Activated T-helper 17 cell treated with anti-CD3 and anti-CD28 coated beads, Interleukin-2, amount 50 U/mL, for 72 hours (primary cell): Measurements from ENCODE around the gene SCAF11. TPM values are rescaled to one million over a fixed set of nuclear protein-coding genes. Genes with fewer than 3 reads are reported as not detected.
A peak's percentile ranks its signal among the peaks of the same experiment; 100 is the strongest.

ENCODE experiments used
- ATAC-seq: fragments of 150-1000 bp; cut with Tn5 transposase; replicated peaks from 2 replicates; pipeline ENCODE4 v1.10.0; 2021; ENCODE audit warnings: mild to moderate bottlenecking, moderate library complexity
- H3K27ac Mint-ChIP-seq: one replicate; pipeline ENCODE4 v1.8.0; 2022; ENCODE audit warnings: mixed read lengths
- H3K27me3 Mint-ChIP-seq: one replicate; pipeline ENCODE4 v1.8.0; 2022; ENCODE audit warnings: mixed read lengths
- H3K36me3 Mint-ChIP-seq: one replicate; pipeline ENCODE4 v1.8.0; 2022; ENCODE audit warnings: low read depth, mild to moderate bottlenecking, mixed read lengths
- H3K4me1 Mint-ChIP-seq: one replicate; pipeline ENCODE4 v1.8.0; 2022; ENCODE audit warnings: mixed read lengths
- H3K4me3 Mint-ChIP-seq: one replicate; pipeline ENCODE4 v1.8.0; 2022; ENCODE audit warnings: mild to moderate bottlenecking, mixed read lengths
- H3K9me3 Mint-ChIP-seq: one replicate; pipeline ENCODE4 v1.8.0; 2022; ENCODE audit warnings: mixed read lengths
- total RNA-seq, 2 donors: library from RNA; stranded (reverse); gene quantifications; one replicate each; pipeline ENCODE4 v1.2.3, GENCODE V29; 2022

Gene SCAF11
- total RNA-seq, 2 donors from 2014 or later: 108 to 116 TPM

DNA sequence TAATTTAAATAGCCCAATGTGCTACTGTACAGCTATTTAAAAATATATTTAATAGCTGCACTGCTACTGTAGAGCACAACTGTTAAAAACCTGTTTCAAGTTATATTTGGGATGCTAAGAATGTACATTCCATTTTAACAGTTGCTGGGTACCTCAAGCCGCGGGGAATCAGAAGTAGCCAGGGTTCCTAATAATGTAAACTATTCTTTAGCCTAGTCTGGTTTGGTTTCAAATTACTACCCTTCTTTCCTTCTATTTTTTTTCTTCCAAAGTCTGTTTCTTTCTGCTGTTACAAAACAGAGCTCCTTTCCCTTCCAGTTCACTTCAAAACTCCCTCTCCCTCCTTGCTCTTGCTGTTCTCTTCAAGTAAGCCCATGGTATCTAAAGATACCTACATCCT, 21.3 kb downstream of the SCAF11 start:
- Mint-ChIP-seq H3K27ac (no peak overlapping the region), H3K36me3 (peaks cover 64% of the 10 kb centered on the region), H3K9me3 (peaks cover 7% of the 10 kb centered on the region), H3K27me3 (no peaks in the 10 kb centered on the region), H3K4me1 (peaks cover 40% of the 10 kb centered on the region), H3K4me3 (no peak overlapping the region)
- ATAC-seq: no peak

DNA sequence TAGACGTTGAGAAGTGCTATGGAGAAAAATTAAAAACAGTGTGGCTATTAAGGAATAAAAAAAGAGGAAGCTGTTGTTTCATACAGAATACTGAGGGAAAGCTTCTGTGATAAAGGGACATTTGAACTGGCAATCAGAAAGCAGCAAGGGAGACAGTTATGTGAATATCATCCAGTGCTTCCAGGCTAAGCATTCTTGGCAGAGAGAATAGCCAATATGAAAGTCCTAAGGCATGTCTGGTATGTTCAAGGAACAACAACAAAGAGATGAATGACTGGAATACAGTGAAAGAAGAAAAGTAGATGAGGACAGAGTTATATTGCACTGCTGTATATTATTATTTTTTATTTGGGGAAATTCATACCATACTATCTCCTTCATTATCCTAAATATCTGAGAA, 23.9 kb downstream of the SCAF11 start:
- H3K4me1 Mint-ChIP-seq: peaks cover 28% of the 10 kb centered on the region
- H3K27me3 Mint-ChIP-seq: no peaks in the 10 kb centered on the region
- H3K36me3 Mint-ChIP-seq: peaks cover 66% of the 10 kb centered on the region
- peaks cover 3% of the 10 kb centered on the region for H3K9me3 Mint-ChIP-seq
- H3K4me3 Mint-ChIP-seq: no peak overlapping the region
- H3K27ac Mint-ChIP-seq: peak overlapping the region; percentile 47
- ATAC-seq: no peak

DNA sequence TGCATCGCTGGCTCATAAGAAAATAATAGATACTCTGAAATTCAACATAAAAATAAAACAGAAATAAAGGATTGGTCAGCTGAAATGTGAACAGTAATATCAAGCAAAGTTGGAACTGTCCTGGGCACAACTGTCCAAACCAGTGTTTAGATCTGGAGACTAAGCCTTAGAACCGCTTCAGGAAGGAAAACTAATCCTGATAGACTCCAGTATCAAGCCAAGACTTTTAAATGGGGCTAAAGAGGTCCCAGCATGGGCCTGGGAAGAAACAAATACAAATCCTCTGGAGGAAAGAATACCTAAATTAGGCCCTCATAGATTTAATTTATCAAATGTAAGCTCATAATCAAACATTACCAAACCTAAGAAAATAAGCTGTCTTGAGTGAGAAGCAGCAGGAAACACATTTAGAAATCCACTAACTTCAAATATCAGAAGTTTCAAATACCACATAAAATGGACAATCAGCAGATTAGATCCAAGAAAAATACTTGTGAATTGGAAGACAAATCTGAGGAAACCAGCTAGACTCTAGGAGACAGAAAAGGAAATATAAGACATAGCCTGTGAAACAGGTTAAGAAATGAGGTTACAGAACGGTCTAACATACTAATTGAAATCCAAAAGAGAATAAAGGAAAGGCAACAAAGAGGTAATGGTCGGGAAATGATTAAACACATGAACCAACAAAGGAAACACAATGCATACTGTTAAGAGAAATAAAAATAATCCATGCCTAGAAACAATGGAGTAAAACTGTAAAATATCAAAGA, 27.6 kb downstream of the SCAF11 start:
- H3K4me1 Mint-ChIP-seq: peaks cover 15% of the 10 kb centered on the region
- no peaks in the 10 kb centered on the region for H3K27me3 Mint-ChIP-seq
- H3K27ac Mint-ChIP-seq: no peak overlapping the region
- no peak for ATAC-seq
- H3K36me3 Mint-ChIP-seq: peaks cover 85% of the 10 kb centered on the region
- H3K4me3 Mint-ChIP-seq: no peak overlapping the region
- peaks cover 3% of the 10 kb centered on the region for H3K9me3 Mint-ChIP-seq

DNA sequence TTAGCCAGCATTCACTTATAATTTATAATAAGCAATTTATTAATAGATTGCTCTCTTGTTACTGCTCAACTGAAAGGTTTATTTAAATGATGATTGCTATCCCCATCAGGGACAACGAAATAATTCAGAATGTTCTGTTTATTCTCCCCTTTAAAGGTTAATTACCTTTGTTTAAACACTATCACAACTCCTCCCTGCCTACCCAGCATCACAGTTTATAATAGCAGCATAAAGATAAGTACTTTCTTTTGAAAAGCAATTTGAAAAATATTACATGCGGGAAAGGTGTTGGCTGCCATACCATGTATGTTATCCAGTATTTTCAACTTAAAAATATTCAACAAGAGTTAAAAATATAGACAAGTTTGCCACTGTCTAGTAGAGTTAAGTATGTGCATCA, 30.6 kb downstream of the SCAF11 start:
- peaks cover 3% of the 10 kb centered on the region for H3K4me1 Mint-ChIP-seq

DNA sequence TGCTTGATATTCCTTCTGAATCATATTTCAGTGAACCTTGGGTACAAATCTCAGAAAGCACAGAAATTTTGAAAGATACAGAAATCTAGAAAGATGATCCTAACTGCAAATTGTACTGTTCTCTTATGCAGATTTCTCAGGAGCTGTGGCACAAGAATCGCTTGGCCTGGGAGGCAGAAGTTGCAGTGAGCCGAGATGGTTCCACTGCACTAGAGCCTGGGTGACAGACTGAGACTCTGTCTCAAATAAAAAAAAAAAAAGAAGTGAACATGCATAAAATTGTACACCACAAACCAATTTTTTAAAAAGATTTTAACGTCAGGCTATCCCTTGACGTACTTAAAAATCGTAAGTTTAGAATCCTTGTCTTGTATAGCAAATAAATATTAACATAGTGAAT, 31.3 kb downstream of the SCAF11 start:
- Mint-ChIP-seq H3K4me1 (no peaks in the 10 kb centered on the region), H3K9me3 (no peaks in the 10 kb centered on the region), H3K4me3 (no peak overlapping the region), H3K27me3 (no peaks in the 10 kb centered on the region), H3K27ac (no peak overlapping the region), H3K36me3 (peaks cover 83% of the 10 kb centered on the region)
- ATAC-seq: no peak

More for the DNA sequence above, 30.6 kb downstream of the SCAF11 start:
- no peak for ATAC-seq
- no peak overlapping the region for H3K27ac Mint-ChIP-seq
- H3K4me3 Mint-ChIP-seq: no peak overlapping the region
- H3K9me3 Mint-ChIP-seq: peaks cover 2% of the 10 kb centered on the region
- H3K27me3 Mint-ChIP-seq: no peaks in the 10 kb centered on the region
- peaks cover 84% of the 10 kb centered on the region for H3K36me3 Mint-ChIP-seq

DNA sequence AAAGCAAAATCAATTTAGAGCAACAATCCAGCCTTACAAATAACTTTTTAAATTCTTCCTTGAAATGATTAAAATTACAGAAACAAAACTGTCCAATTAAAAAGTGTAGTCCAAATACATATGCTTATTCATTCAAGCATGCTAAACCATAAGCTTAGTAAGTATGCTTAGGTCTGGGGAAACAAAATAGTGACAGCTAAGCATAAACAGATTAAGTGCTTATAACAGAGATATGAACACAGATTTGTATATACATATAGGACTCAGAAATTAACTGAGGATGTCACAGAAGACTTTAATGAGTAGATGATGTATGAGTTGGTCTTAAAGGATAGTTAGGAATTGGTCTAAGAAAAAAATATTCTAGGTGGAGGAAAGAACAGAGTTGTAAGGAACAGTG, 41.8 kb downstream of the SCAF11 start:
- peaks cover 82% of the 10 kb centered on the region for H3K36me3 Mint-ChIP-seq
- H3K9me3 Mint-ChIP-seq: no peaks in the 10 kb centered on the region
- H3K4me1 Mint-ChIP-seq: peaks cover 10% of the 10 kb centered on the region
- H3K27me3 Mint-ChIP-seq: no peaks in the 10 kb centered on the region
- no peak for ATAC-seq
- H3K4me3 Mint-ChIP-seq: no peak overlapping the region
- peak overlapping the region; percentile 65 for H3K27ac Mint-ChIP-seq

DNA sequence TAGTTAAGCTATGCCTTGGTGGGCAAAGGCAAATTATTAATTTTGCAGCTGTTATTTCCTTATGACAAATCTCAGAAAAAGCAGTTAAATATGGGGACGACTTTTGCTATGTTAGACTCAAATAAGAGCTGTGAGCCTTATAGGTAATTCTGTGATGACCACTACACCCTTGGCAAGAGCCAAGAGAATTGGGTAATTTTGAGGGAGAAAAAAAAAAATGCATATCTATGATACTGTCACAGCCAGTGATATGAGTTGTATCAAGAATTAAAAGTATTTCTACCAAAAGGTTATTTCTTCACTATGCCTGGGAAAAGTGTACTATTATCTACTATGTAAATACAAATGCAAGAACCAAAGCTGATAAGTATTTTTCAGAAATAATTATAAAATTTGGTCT, 43.9 kb downstream of the SCAF11 start:
- Mint-ChIP-seq H3K4me3 (no peak overlapping the region), H3K36me3 (peaks cover 93% of the 10 kb centered on the region), H3K9me3 (no peaks in the 10 kb centered on the region), H3K27me3 (no peaks in the 10 kb centered on the region), H3K27ac (no peak overlapping the region), H3K4me1 (peaks cover 18% of the 10 kb centered on the region)
- no peak for ATAC-seq

DNA sequence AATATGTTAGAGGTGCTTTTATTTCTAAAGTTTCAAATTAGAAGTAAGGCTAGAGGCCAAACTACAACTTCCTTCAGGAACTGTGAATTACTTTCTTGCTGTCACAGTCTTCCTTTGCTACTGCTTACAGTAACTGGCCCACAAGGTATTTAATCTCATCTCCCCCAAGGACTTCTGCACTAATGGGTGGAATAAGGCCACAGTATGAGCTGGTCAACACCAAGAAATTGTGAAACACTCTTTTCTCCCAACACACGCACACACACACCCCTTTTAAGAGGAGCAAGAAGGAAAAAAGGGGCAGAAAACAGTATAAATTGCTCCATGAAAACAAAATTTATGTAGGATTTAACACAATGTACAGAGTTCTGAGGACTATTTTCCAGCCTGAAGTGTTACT, 45.6 kb downstream of the SCAF11 start:
- Mint-ChIP-seq H3K4me1 (peaks cover 18% of the 10 kb centered on the region), H3K27ac (no peak overlapping the region)

DNA sequence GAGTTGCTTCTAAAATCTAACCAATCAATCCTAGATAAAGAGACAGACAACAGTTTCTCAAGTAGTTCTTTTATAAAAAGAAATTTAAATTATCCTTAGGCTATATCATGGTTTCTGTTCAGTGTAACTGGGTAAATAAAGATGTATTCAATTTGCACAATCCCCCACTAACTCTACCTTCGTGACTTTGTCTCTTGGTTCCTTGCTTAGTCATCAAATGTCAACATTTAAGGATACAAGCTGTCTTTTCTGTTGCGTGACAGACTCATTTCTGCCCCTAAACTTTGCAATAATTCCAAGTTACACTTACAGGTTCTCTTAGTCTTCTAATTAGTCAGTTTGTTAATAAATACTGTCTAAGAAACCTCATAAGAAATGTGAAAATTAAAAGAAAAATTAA, 50.6 kb downstream of the SCAF11 start:
- H3K27me3 Mint-ChIP-seq: no peaks in the 10 kb centered on the region
- H3K4me1 Mint-ChIP-seq: peaks cover 16% of the 10 kb centered on the region
- no peaks in the 10 kb centered on the region for H3K9me3 Mint-ChIP-seq
- no peak overlapping the region for H3K27ac Mint-ChIP-seq
- H3K4me3 Mint-ChIP-seq: no peak overlapping the region
- H3K36me3 Mint-ChIP-seq: peaks cover 68% of the 10 kb centered on the region
- ATAC-seq: no peak

More for the DNA sequence above, 45.6 kb downstream of the SCAF11 start:
- H3K27me3 Mint-ChIP-seq: no peaks in the 10 kb centered on the region
- ATAC-seq: no peak
- no peaks in the 10 kb centered on the region for H3K9me3 Mint-ChIP-seq
- peaks cover 95% of the 10 kb centered on the region for H3K36me3 Mint-ChIP-seq
- H3K4me3 Mint-ChIP-seq: no peak overlapping the region

DNA sequence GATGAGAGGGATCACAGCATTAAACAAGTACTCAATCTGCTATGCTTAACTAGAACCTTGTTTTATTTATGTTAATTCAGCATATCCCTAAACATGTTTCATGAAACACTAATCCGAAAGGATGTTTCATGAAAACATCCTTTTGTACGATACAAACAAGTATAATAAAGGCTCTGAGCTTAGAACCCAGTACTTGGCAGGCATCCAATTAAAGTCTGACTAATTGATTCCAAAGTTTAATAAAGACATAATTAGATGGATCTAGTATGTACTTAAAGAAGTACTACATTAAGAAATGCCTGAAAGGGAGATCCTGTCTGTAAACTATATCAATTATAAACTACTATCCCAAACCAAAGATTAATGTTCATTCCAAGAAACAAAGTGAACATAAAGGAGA, 51.8 kb downstream of the SCAF11 start:
- Mint-ChIP-seq H3K9me3 (no peaks in the 10 kb centered on the region), H3K27me3 (no peaks in the 10 kb centered on the region), H3K4me1 (peaks cover 16% of the 10 kb centered on the region), H3K27ac (no peak overlapping the region), H3K36me3 (peaks cover 68% of the 10 kb centered on the region), H3K4me3 (no peak overlapping the region)
- ATAC-seq: no peak

DNA sequence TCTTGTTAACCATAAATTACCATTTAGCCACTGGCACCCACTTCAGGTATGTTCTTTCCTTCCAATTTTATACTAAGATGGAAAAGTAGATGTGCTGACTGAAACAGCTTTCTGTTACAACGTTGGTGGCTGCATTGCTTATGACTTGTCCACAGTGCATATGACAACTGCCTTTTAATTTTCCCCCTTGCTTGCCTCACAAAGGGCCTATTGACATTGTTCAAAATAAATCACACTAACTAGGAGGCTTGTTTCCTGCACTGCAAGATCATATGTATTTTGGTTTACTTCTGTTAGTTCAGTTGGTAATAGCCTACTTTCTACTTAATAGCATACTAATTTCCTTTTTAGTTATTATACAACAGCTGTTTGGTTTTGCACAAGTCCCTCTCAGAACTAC, 55.4 kb downstream of the SCAF11 start:
- Mint-ChIP-seq H3K9me3 (no peaks in the 10 kb centered on the region), H3K4me3 (no peak overlapping the region), H3K27me3 (no peaks in the 10 kb centered on the region), H3K4me1 (peaks cover 8% of the 10 kb centered on the region), H3K27ac (peak overlapping the region; percentile 30), H3K36me3 (peaks cover 67% of the 10 kb centered on the region)
- no peak for ATAC-seq

DNA sequence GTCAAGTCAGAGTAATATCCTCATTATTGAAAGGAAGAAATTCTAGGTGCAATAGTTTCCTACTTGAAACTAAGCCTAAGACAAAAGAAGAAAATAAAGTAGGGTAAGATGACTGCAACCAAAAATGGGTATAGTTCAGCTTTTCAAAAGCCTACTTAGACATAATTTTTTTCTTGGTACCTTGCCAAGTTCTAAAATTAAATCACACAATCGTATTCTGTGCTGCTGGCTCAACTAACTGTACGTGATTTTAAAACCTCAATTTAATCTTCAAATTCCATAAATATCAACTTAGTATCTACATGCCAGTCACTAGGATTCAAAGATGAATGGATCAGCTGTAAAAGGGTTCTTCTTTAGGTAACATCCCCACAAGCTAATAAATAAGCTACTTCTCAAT, 56.9 kb downstream of the SCAF11 start:
- ATAC-seq: no peak
- H3K27me3 Mint-ChIP-seq: no peaks in the 10 kb centered on the region
- no peak overlapping the region for H3K4me3 Mint-ChIP-seq
- peaks cover 78% of the 10 kb centered on the region for H3K36me3 Mint-ChIP-seq
- peaks cover 8% of the 10 kb centered on the region for H3K4me1 Mint-ChIP-seq
- H3K9me3 Mint-ChIP-seq: no peaks in the 10 kb centered on the region
- no peak overlapping the region for H3K27ac Mint-ChIP-seq

DNA sequence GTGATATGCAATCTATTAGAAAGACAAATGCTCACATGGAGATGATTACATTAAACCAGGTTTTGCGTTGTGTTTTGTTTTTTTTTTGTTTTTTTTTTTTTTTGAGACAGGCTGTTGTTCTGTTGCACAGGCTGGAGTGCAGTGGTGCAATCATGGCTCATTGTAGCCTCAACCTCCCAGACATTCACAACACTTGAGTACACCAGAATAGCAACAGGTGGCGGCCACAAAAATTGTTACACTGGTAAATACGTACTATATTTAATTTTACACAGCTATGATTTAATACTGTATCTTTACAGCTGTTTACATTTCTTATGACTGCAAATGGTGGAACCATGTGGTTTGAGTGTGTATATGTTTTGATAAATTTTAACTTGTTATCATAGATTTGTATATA, 60.0 kb downstream of the SCAF11 start:
- Mint-ChIP-seq H3K4me1 (no peaks in the 10 kb centered on the region), H3K27me3 (no peaks in the 10 kb centered on the region), H3K4me3 (no peak overlapping the region), H3K36me3 (peaks cover 89% of the 10 kb centered on the region), H3K9me3 (no peaks in the 10 kb centered on the region), H3K27ac (no peak overlapping the region)
- no peak for ATAC-seq

DNA sequence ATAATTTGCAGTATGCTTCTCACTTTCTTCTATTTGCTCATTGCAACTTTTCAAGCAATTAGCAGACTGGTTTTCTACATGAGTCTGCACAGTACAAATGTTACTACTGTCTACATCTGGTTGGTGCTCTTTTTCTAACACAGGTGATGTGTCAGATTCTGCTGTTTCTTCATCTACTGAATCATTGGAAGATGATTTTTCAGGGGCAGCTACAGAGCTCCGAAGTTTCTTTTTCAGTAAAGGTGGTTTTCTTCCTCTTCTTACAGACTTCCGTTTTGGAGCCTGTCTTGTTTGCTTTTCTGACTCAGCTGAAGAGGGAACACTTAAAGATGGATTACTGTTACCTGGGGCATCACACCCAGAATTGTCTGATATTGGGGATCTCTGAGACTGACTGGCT, 62.1 kb downstream of the SCAF11 start:
- Mint-ChIP-seq H3K9me3 (no peaks in the 10 kb centered on the region), H3K27me3 (no peaks in the 10 kb centered on the region), H3K4me1 (no peaks in the 10 kb centered on the region), H3K4me3 (no peak overlapping the region), H3K36me3 (peaks cover 92% of the 10 kb centered on the region), H3K27ac (no peak overlapping the region)
- peak; percentile 80 for ATAC-seq

DNA sequence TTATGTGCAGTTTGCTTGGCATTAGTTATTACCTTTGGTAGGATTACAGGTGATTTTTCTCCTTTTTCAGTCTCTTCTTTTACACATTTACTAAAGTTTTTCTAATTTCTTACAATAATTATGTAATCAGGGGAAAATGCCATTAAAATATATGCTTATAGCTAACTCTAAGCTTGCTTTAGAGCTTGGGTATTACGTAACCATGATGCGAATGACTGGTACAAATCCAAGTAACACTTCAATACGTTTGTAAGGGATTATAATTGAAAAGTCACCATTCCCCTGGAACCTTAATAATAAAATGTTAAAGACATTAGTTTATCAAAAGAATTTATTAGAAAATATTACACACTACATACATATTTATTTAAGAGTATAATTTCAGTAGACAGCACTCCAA, 71.6 kb downstream of the SCAF11 start:
- Mint-ChIP-seq H3K27me3 (no peaks in the 10 kb centered on the region), H3K27ac (no peak overlapping the region), H3K36me3 (peaks cover 46% of the 10 kb centered on the region), H3K4me3 (no peak overlapping the region), H3K4me1 (no peaks in the 10 kb centered on the region), H3K9me3 (no peaks in the 10 kb centered on the region)
- no peak for ATAC-seq

DNA sequence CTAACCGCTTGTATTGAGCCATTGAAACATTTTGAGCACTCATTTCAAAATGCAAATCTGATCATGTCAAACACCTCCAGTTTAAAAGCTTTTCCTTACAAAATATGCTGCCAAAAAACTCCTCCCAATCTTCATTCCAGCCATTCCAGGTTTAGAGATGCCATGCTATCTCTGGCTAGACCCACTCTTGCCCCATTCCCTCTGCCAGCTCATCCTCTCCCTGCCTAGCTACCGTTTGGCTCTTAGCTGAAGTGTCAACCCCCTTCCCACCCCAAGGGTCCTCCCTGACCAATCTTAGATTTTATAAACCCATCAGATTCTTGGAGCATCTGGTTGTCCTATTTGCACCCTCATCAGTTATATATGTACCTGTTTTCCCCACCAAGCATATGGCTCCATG, 75.0 kb downstream of the SCAF11 start:
- Mint-ChIP-seq H3K4me1 (no peaks in the 10 kb centered on the region), H3K9me3 (no peaks in the 10 kb centered on the region), H3K4me3 (no peak overlapping the region), H3K27ac (peak overlapping the region; percentile 33), H3K27me3 (no peaks in the 10 kb centered on the region), H3K36me3 (peaks cover 13% of the 10 kb centered on the region)
- ATAC-seq: no peak
